Measurements from ENCODE around the gene PCYT2. TPM values are rescaled to one million over a fixed set of nuclear protein-coding genes. Genes with fewer than 3 reads are reported as not detected.

PCYT2 gene
- total RNA-seq = 10 to 100 TPM; 41.6 to 44.4 TPM

GRCh38 chr17:81911277-81911961 lies at the start of gene PCYT2:
Gene PCYT2, minus strand, starts transcription at chr17:81911399. Its CDS starts 44 bp downstream, at chr17:81911355.
- Mint-ChIP-seq H3K4me3 (peak within 1 kb of the TSS; percentile 88), H3K4me1 (peaks cover 32% of the 10 kb centered on the region), H3K36me3 (ENCODE audit: low read depth) (peaks cover 47% of the 10 kb centered on the region), H3K27me3 (no peaks in the 10 kb centered on the region), H3K9me3 (no peaks in the 10 kb centered on the region), H3K27ac (peak within 1 kb of the TSS; percentile 70)
- CTCF ChIA-PET = no interaction called here
- DNase-seq = peak; percentile 92
- POLR2A ChIA-PET = interaction anchor here (1.0 to 1.9 kb wide), 5 partner anchors 13 to 51 kb away, joined by 3 to 5 read pairs (median 4); partner anchors contain the start of gene P4HB

- CTCF ChIA-PET = interaction anchor here (1.0 to 2.6 kb wide), 20 partner anchors 9 to 390 kb away, joined by 3 to 73 read pairs (median 4); partner anchors contain the start of genes ASPSCR1, CENPX, DCXR and LRRC45
- DNase-seq = no peak
- peaks cover 40% of the 10 kb centered on the region for H3K27me3 Mint-ChIP-seq
- no peaks in the 10 kb centered on the region for H3K9me3 Mint-ChIP-seq
- POLR2A ChIA-PET = interaction anchor here (0.7 to 2.3 kb wide), 7 partner anchors 16 to 245 kb away, joined by 3 to 30 read pairs (median 3); partner anchors contain the start of genes CENPX, DCXR and LRRC45
- no peaks in the 10 kb centered on the region for H3K36me3 Mint-ChIP-seq (ENCODE audit: low read depth)
- no peak overlapping the region for H3K4me3 Mint-ChIP-seq
- no peak overlapping the region for H3K27ac Mint-ChIP-seq
- H3K4me1 Mint-ChIP-seq = peaks cover 4% of the 10 kb centered on the region
Measured at GRCh38 chr17:81960130-81960958, 49.1 kb upstream of the PCYT2 start.

- Mint-ChIP-seq H3K4me3 (no peak overlapping the region), H3K4me1 (peaks cover 4% of the 10 kb centered on the region), H3K27me3 (peaks cover 38% of the 10 kb centered on the region), H3K9me3 (no peaks in the 10 kb centered on the region), H3K36me3 (ENCODE audit: low read depth) (no peaks in the 10 kb centered on the region), H3K27ac (no peak overlapping the region)
- CTCF ChIA-PET = interaction anchor here (0.7 to 2.6 kb wide), 22 partner anchors 9 to 390 kb away, joined by 3 to 73 read pairs (median 4); partner anchors contain the start of genes ASPSCR1, CENPX, DCXR and LRRC45
- peak; percentile 79 for DNase-seq
- POLR2A ChIA-PET = interaction anchor here (0.7 to 2.3 kb wide), 7 partner anchors 17 to 246 kb away, joined by 3 to 30 read pairs (median 3); partner anchors contain the start of genes CENPX, DCXR and LRRC45
Measured at GRCh38 chr17:81959362-81960129, 48.3 kb upstream of the PCYT2 start.

DNA sequence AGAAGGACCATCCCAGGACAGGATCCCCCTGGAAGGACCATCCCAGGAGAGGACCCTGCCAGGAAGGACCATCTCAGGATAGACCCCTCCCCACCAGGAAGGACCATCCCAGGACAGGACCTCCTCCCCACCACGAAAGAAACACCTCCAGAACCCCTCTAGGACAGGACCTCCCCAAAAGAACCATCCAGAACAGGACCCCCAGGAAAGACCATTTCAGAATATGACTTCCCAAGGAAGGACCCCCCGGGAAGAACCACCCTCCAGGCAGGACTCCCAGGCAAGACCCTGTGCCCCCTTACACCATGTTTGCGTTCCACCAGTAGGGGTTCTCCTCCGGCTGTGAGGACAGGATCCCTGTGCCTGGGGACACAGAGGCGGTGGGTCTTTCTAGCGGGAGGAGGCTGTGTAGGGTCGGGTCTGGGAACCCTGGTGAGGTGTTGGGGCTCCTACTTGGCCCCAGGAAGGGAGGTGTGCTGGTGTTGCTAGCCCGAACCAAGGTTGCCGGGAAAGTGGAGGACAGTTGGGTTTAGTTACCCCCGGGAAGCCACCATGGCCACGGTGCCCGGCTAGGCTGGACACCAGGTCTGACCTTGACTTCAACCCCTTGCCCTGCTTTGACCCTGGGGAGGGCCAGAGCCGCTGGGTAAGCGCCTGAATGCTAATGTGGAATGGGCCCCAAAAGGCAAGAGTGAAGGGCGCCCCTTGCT lies 47.6 kb upstream of the PCYT2 start:
- CTCF ChIA-PET = interaction anchor here (0.7 to 2.6 kb wide), 21 partner anchors 10 to 391 kb away, joined by 3 to 73 read pairs (median 4); partner anchors contain the start of genes ASPSCR1, CENPX, DCXR and LRRC45
- Mint-ChIP-seq H3K27ac (no peak overlapping the region), H3K4me1 (peaks cover 4% of the 10 kb centered on the region), H3K9me3 (no peaks in the 10 kb centered on the region), H3K36me3 (ENCODE audit: low read depth) (no peaks in the 10 kb centered on the region), H3K4me3 (peak overlapping the region; percentile 49), H3K27me3 (peaks cover 30% of the 10 kb centered on the region)
- DNase-seq = no peak
- POLR2A ChIA-PET = interaction anchor here (1.1 to 2.3 kb wide), 6 partner anchors 18 to 247 kb away, joined by 3 to 30 read pairs (median 4); partner anchors contain the start of genes CENPX, DCXR and LRRC45

DNA sequence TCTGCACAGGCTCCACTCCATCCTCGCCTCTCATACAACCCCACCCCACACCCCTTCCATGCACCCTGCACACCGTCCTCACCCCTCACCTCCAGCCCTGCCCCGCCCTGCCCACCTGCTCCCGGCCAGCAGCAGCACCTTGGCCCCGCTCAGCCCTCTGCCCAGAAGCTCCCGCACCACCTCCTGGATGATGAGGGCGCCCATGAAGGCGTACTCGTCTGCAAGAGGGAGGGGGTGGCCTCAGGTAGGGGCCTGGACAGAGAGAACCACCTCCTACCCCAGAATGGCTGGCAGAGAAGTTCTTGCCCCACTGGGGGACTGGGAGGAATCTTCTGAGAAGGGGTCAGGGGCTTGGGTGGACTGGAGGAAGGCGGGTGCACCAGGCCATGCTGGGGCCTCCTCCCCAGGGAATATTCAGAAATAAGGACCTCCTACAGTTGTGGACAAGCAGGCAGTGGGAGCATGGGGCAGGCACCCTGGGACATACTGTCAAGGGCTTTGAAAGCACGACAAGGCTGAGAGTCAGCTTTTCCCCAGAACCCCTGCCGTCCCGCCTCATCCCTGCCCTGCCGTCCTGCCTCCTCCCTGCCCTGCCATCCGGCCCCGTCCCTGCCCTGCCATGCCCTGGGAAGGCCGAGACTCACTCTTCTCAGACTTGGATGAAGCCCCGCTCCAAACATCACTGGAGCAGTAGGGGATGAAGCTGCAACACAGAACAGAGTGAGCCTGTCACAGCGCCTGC lies 46.7 kb upstream of the PCYT2 start:
- H3K27ac Mint-ChIP-seq = no peak overlapping the region
- POLR2A ChIA-PET = no interaction called here
- H3K27me3 Mint-ChIP-seq = peaks cover 26% of the 10 kb centered on the region
- no peak overlapping the region for H3K4me3 Mint-ChIP-seq
- DNase-seq = no peak
- H3K4me1 Mint-ChIP-seq = peaks cover 4% of the 10 kb centered on the region
- CTCF ChIA-PET = no interaction called here
- no peaks in the 10 kb centered on the region for H3K9me3 Mint-ChIP-seq
- no peaks in the 10 kb centered on the region for H3K36me3 Mint-ChIP-seq (ENCODE audit: low read depth)

DNA sequence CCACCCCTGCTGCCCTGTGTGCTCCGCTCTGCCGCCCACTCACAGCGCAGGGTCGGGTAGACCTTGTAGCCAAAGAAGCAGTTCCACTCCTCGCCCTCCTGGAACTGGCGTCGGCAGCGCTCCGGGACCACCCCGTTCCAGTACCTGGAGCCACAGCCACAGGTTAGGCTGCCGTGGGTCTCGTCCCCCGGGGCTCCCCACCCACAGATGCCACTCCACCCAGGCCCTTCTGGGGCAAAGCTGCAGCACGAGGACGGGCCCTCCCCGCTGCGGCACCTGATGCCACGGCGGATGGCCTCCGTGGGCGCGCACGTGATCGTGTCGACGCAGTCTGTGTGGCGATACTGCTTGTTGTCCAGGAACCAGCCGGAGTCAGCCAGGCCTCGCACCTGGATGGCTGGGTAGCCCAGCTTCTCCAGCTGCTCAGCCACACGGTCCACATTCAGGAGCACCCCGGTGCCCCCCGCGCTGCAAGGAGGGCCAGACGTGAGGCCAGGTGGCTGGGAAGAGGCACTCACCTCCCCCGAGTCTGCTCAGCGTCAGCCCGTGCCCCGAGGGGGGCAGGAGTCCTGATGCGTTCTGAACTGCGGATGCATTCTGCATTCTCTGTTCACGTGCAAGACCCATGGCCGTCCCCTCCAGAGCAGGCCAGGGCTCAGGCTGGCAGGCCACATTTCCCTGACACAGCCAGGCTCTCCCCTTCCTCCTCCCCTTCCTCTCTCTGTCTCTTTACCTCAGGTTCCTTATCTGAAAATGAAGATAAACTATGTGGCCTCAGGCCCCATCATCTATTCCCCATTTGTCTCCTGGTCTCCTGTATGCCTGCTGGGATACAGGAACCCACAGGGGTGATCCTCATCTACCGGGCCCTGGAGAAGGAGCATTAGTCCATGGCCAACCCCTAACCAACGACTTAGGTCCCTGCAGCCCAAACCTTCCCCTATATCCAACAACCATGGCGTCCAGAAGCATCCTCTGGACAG lies 45.7 kb upstream of the PCYT2 start:
- peaks cover 19% of the 10 kb centered on the region for H3K27me3 Mint-ChIP-seq
- H3K4me3 Mint-ChIP-seq = no peak overlapping the region
- H3K9me3 Mint-ChIP-seq = no peaks in the 10 kb centered on the region
- POLR2A ChIA-PET = no interaction called here
- CTCF ChIA-PET = no interaction called here
- no peak for DNase-seq
- H3K4me1 Mint-ChIP-seq = peaks cover 4% of the 10 kb centered on the region
- H3K36me3 Mint-ChIP-seq (ENCODE audit: low read depth) = no peaks in the 10 kb centered on the region
- no peak overlapping the region for H3K27ac Mint-ChIP-seq

DNA sequence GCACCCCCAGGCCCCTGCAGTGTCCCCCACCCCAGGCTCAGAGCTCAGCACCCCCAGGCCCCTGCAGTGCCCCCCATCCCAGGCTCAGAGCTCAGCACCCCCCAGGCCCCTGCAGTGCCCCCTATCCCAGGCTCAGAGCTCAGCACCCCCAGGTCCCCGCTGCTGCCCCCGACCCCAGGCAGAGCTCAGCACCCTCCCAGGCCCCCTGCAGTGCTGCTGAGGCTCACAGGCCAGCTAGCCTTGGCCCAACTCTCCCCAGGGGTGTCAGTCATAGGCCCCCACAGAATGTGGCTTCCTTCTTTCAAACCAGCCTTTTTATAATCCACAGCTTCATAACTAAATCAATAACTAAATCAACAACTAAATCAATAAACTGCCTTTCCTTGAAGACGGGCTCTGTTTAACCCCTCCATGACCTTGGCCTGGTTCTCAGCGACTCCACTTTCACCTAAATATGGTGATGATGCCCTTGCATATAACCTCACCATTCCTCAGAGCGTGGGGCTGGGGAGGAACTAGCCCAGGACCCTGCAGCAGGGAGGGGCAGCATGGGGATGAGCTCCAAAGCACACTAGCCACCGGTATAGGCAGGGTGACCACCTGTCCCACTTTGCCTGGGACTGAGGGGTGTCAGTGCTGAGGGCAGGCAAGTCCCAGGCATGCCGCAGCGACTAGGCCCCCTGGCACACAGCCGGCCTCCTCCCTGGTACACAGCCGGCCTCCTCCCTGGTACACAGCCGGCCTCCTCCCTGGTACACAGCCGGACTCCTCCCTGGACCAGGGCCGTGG lies 44.8 kb upstream of the PCYT2 start:
- H3K9me3 Mint-ChIP-seq = no peaks in the 10 kb centered on the region
- no peak for DNase-seq
- CTCF ChIA-PET = interaction anchor here (0.7 to 1.0 kb wide), 2 partner anchors 65 to 206 kb away, joined by 3 read pairs; no protein-coding TSS in a partner anchor

GRCh38 chr17:81955058-81955681 lies 44.0 kb upstream of the PCYT2 start:
- Mint-ChIP-seq H3K27me3 (peaks cover 22% of the 10 kb centered on the region), H3K4me1 (peaks cover 4% of the 10 kb centered on the region), H3K4me3 (no peak overlapping the region), H3K36me3 (ENCODE audit: low read depth) (no peaks in the 10 kb centered on the region), H3K9me3 (no peaks in the 10 kb centered on the region), H3K27ac (no peak overlapping the region)
- CTCF ChIA-PET = interaction anchor here (0.7 to 1.0 kb wide), 2 partner anchors 66 to 207 kb away, joined by 3 read pairs; no protein-coding TSS in a partner anchor
- no peak for DNase-seq
- POLR2A ChIA-PET = interaction anchor here (0.9 kb wide), 1 partner anchor 23 kb away, joined by 3 read pairs; no protein-coding TSS in a partner anchor

More for the DNA sequence above, 44.8 kb upstream of the PCYT2 start:
- POLR2A ChIA-PET = no interaction called here
- peaks cover 19% of the 10 kb centered on the region for H3K27me3 Mint-ChIP-seq
- H3K4me1 Mint-ChIP-seq = peaks cover 4% of the 10 kb centered on the region
- H3K27ac Mint-ChIP-seq = no peak overlapping the region
- no peaks in the 10 kb centered on the region for H3K36me3 Mint-ChIP-seq (ENCODE audit: low read depth)
- no peak overlapping the region for H3K4me3 Mint-ChIP-seq

GRCh38 chr17:81954131-81955057 lies 43.2 kb upstream of the PCYT2 start:
- ChIA-PET CTCF (interaction anchor here (0.7 to 1.2 kb wide), 5 partner anchors 10 to 744 kb away, joined by 3 to 5 read pairs (median 3); partner anchors contain the start of genes MAFG and RAB40B), POLR2A (interaction anchor here (0.8 to 1.1 kb wide), 3 partner anchors 11 to 69 kb away, joined by 3 read pairs; partner anchors contain the start of gene LRRC45)
- DNase-seq = no peak
- peaks cover 22% of the 10 kb centered on the region for H3K27me3 Mint-ChIP-seq
- no peak overlapping the region for H3K27ac Mint-ChIP-seq
- H3K4me3 Mint-ChIP-seq = no peak overlapping the region
- no peaks in the 10 kb centered on the region for H3K36me3 Mint-ChIP-seq (ENCODE audit: low read depth)
- H3K9me3 Mint-ChIP-seq = no peaks in the 10 kb centered on the region
- peaks cover 4% of the 10 kb centered on the region for H3K4me1 Mint-ChIP-seq
